ENCODE measurements around the gene CDK16.
"Not testable (repeated sequence)": the region's sequence is repeated elsewhere in the genome, so short reads cannot be mapped to it uniquely, and the experiment has no call there.

CDK16 gene

GRCh38 chrX:47250017-47250347, 31.5 kb downstream of the CDK16 start:
- Mint-ChIP-seq H3K4me1 (peaks cover 16% of the 10 kb centered on the region), H3K27me3 (ENCODE audit: low read depth, poor library complexity) (peaks cover 9% of the 10 kb centered on the region), H3K9me3 (peaks cover 19% of the 10 kb centered on the region), H3K4me3 (no peak overlapping the region), H3K27ac (no peak overlapping the region), H3K36me3 (ENCODE audit: low read depth) (peaks cover 40% of the 10 kb centered on the region)
- TF ChIP-seq CTCF (IDR thresholded peaks at IDR 0.05) = no peak
- no peak for DNase-seq

GRCh38 chrX:47257620-47258019, 39.1 kb downstream of the CDK16 start:
- H3K4me3 Mint-ChIP-seq; H3K27ac Mint-ChIP-seq; H3K4me1 Mint-ChIP-seq; H3K36me3 Mint-ChIP-seq (ENCODE audit: low read depth); H3K27me3 Mint-ChIP-seq (ENCODE audit: low read depth, poor library complexity); DNase-seq: not testable (repeated sequence)
- H3K9me3 Mint-ChIP-seq = peaks cover 61% of the 10 kb centered on the region

GRCh38 chrX:47264483-47265173, 46.1 kb downstream of the CDK16 start:
- H3K9me3 Mint-ChIP-seq = peaks cover 32% of the 10 kb centered on the region
- H3K4me3 Mint-ChIP-seq = no peak overlapping the region

GRCh38 chrX:47266643-47267042, 48.2 kb downstream of the CDK16 start:
- no peak for TF ChIP-seq CTCF (IDR thresholded peaks at IDR 0.05)
- Mint-ChIP-seq H3K4me3 (no peak overlapping the region), H3K27ac (no peak overlapping the region), H3K36me3 (ENCODE audit: low read depth) (no peaks in the 10 kb centered on the region), H3K27me3 (ENCODE audit: low read depth, poor library complexity) (peaks cover 6% of the 10 kb centered on the region), H3K4me1 (peaks cover 8% of the 10 kb centered on the region), H3K9me3 (peaks cover 27% of the 10 kb centered on the region)
- no peak for DNase-seq

More at GRCh38 chrX:47264483-47265173, 46.1 kb downstream of the CDK16 start:
- H3K4me1 Mint-ChIP-seq = peaks cover 8% of the 10 kb centered on the region
- TF ChIP-seq CTCF (IDR thresholded peaks at IDR 0.05) = no peak
- no peak overlapping the region for H3K27ac Mint-ChIP-seq
- DNase-seq = no peak
- H3K36me3 Mint-ChIP-seq (ENCODE audit: low read depth) = no peaks in the 10 kb centered on the region
- peaks cover 6% of the 10 kb centered on the region for H3K27me3 Mint-ChIP-seq (ENCODE audit: low read depth, poor library complexity)

GRCh38 chrX:47272013-47272408, 53.5 kb downstream of the CDK16 start:
- Mint-ChIP-seq H3K36me3 (ENCODE audit: low read depth) (no peaks in the 10 kb centered on the region), H3K4me3 (no peak overlapping the region), H3K27ac (no peak overlapping the region), H3K27me3 (ENCODE audit: low read depth, poor library complexity) (peaks cover 9% of the 10 kb centered on the region), H3K4me1 (no peaks in the 10 kb centered on the region), H3K9me3 (peaks cover 29% of the 10 kb centered on the region)
- no peak for TF ChIP-seq CTCF (IDR thresholded peaks at IDR 0.05)
- DNase-seq = no peak

GRCh38 chrX:47273011-47273730, 54.7 kb downstream of the CDK16 start:
- H3K27me3 Mint-ChIP-seq (ENCODE audit: low read depth, poor library complexity) = peaks cover 9% of the 10 kb centered on the region
- DNase-seq = no peak
- H3K27ac Mint-ChIP-seq = no peak overlapping the region
- H3K9me3 Mint-ChIP-seq = peaks cover 32% of the 10 kb centered on the region
- H3K36me3 Mint-ChIP-seq (ENCODE audit: low read depth) = no peaks in the 10 kb centered on the region
- H3K4me1 Mint-ChIP-seq = no peaks in the 10 kb centered on the region
- no peak for TF ChIP-seq CTCF (IDR thresholded peaks at IDR 0.05)
- H3K4me3 Mint-ChIP-seq = no peak overlapping the region

Data from nephron progenitor cell (in vitro differentiated cells).